Fibroblast of peridontal ligament (primary cell): ENCODE data around the gene NAV2.
"Not testable (repeated sequence)": the region's sequence is repeated elsewhere in the genome, so short reads cannot be mapped to it uniquely, and the experiment has no call there.

ENCODE experiments used
- DNase-seq: peaks from one replicate; pipeline ENCODE4 v3.0.0-alpha.2; 2010; ENCODE audit errors: extremely low read depth

NAV2 gene

GRCh38 chr11:20080032-20080685, 367.5 kb downstream of the NAV2 start:
- DNase-seq, result no peak

- no peak for DNase-seq
Observed at GRCh38 chr11:20081336-20081735, 368.7 kb downstream of the NAV2 start.

GRCh38 chr11:20083877-20084276, 371.2 kb downstream of the NAV2 start:
- DNase-seq, result not testable (repeated sequence)

GRCh38 chr11:20084921-20085814, 372.5 kb downstream of the NAV2 start:
- DNase-seq, result no peak

- DNase-seq, result no peak
Observed at GRCh38 chr11:20085918-20086317, 373.3 kb downstream of the NAV2 start.

- DNase-seq, result peak; percentile 88
Observed at GRCh38 chr11:20087118-20087521, 374.5 kb downstream of the NAV2 start.

- peak; percentile 31 for DNase-seq
Observed at GRCh38 chr11:20088397-20089225, 376.0 kb downstream of the NAV2 start.

- peak; percentile 33 for DNase-seq
Observed at GRCh38 chr11:20089367-20089766, 376.7 kb downstream of the NAV2 start.

- peak; percentile 33 for DNase-seq
Observed at GRCh38 chr11:20089796-20090653, 377.4 kb downstream of the NAV2 start.

GRCh38 chr11:20090654-20091374, 378.2 kb downstream of the NAV2 start:
- DNase-seq, result no peak

- DNase-seq, result peak; percentile 72
Observed at GRCh38 chr11:20093775-20094174, 381.1 kb downstream of the NAV2 start.

- DNase-seq, result no peak
Observed at GRCh38 chr11:20095189-20095588, 382.6 kb downstream of the NAV2 start.

GRCh38 chr11:20097319-20098221, 384.9 kb downstream of the NAV2 start:
- DNase-seq, result peak; percentile 94

- no peak for DNase-seq
Observed at GRCh38 chr11:20099527-20099926, 386.9 kb downstream of the NAV2 start.

- DNase-seq, result no peak
Observed at GRCh38 chr11:20102397-20102796, 389.8 kb downstream of the NAV2 start.

- no peak for DNase-seq
Observed at GRCh38 chr11:20103281-20103680, 390.6 kb downstream of the NAV2 start.

- no peak for DNase-seq
Observed at GRCh38 chr11:20105427-20105826, 392.8 kb downstream of the NAV2 start.

- peak; percentile 19 for DNase-seq
Observed at GRCh38 chr11:20109731-20110445, 397.3 kb downstream of the NAV2 start.
